Keratinocyte (primary cell): Measurements from ENCODE around the gene GUK1. TPM values are rescaled to one million over a fixed set of nuclear protein-coding genes. Genes with fewer than 3 reads are reported as not detected.

Experiments
- DNase-seq: peaks from one replicate; pipeline ENCODE4 v3.0.0-alpha.2; 2011; ENCODE audit warnings: low read depth, missing footprints, low spot score
- FAIRE-seq: peaks from 2 replicates; lab custom pipeline; 2011; peaks lifted over from hg19 to GRCh38; lab: Jason Lieb, UNC
- H2AFZ ChIP-seq: 2 replicates; pipeline ENCODE4 v1.6.0; 2012; ENCODE audit warnings: low read length, control low read depth, inconsistent platforms; ENCODE audit not compliant: control insufficient read depth
- H3K27ac ChIP-seq: 2 replicates; pipeline ENCODE4 v1.5.1; 2011; ENCODE audit warnings: low read length; ENCODE audit not compliant: control insufficient read depth, insufficient read depth
- H3K27me3 ChIP-seq: 3 replicates; pipeline ENCODE4 v1.6.0; 2011; ENCODE audit warnings: low read length; ENCODE audit not compliant: control insufficient read depth, insufficient read depth; ENCODE audit errors: extremely low read depth
- H3K36me3 ChIP-seq, 2 experiments: 2 replicates in 1 of 2; 3 replicates in 1 of 2; pipeline ENCODE4 v1.5.1; 2011; ENCODE audit warnings: low read length in 2 of 2, mild to moderate bottlenecking in 1 of 2; ENCODE audit not compliant: control insufficient read depth in 2 of 2, insufficient read depth in 2 of 2; ENCODE audit errors: extremely low read depth in 1 of 2
- H3K4me1 ChIP-seq: 3 replicates; pipeline ENCODE4 v1.5.1; 2011; ENCODE audit warnings: low read length; ENCODE audit not compliant: control insufficient read depth, insufficient read depth; ENCODE audit errors: extremely low read depth
- H3K4me2 ChIP-seq: 3 replicates; pipeline ENCODE4 v1.6.0; 2011; ENCODE audit warnings: low read depth, low read length; ENCODE audit not compliant: control insufficient read depth, insufficient read depth; ENCODE audit errors: extremely low read depth
- H3K4me3 ChIP-seq, 3 experiments: fragments of 200-600 bp in 1 of 3; sonication (generic) in 1 of 3; 2 replicates in 2 of 3; 3 replicates in 1 of 3; pipeline ENCODE4 v1.5.1; 2011 to 2016; ENCODE audit warnings: low read length in 3 of 3, mild to moderate bottlenecking in 3 of 3, control low read depth in 2 of 3, inconsistent platforms in 1 of 3, low read depth in 1 of 3, mixed read lengths in 1 of 3, mixed run types in 1 of 3, moderate library complexity in 1 of 3; ENCODE audit not compliant: control insufficient read depth in 2 of 3, insufficient read depth in 2 of 3; ENCODE audit errors: extremely low read depth in 1 of 3
- H3K79me2 ChIP-seq: 2 replicates; pipeline ENCODE4 v1.6.0; 2012; ENCODE audit warnings: low read length; ENCODE audit not compliant: control insufficient read depth, insufficient read depth
- H3K9ac ChIP-seq: 3 replicates; pipeline ENCODE4 v1.6.0; 2011; ENCODE audit warnings: low read length; ENCODE audit not compliant: control insufficient read depth, insufficient read depth; ENCODE audit errors: extremely low read depth
- H3K9me1 ChIP-seq: 3 replicates; pipeline ENCODE4 v1.6.0; 2011; ENCODE audit warnings: low read length; ENCODE audit not compliant: control insufficient read depth, insufficient read depth; ENCODE audit errors: extremely low read depth
- H3K9me3 ChIP-seq: 2 replicates; pipeline ENCODE4 v1.5.1; 2012; ENCODE audit warnings: low read depth, low read length; ENCODE audit not compliant: control insufficient read depth
- H4K20me1 ChIP-seq: 3 replicates; pipeline ENCODE4 v1.6.0; 2011; ENCODE audit warnings: low read length; ENCODE audit not compliant: control insufficient read depth, insufficient read depth; ENCODE audit errors: extremely low read depth
- EZH2 ChIP-seq: IDR thresholded peaks from one replicate; pipeline ENCODE4 v1.6.1; 2012; ENCODE audit warnings: inconsistent platforms, mild to moderate bottlenecking, low read length, moderate library complexity
- dilution Hi-C: fragments of 300-500 bp; cut with MboI; formaldehyde crosslinking; loops from one replicate; pipeline ENCODE4 v1.7.0; 2020; ENCODE audit warnings: low sequenced_read_pairs; ENCODE audit not compliant: extremely low pct_ligation_motif_present
- polyA plus RNA-seq, 5 experiments: library from polyadenylated mRNA; depleted of rRNA in 3 of 5; stranded (reverse) in 3 of 5; stranded (forward) in 1 of 5; unstranded in 1 of 5; fragments of >200 nt; gene quantifications; 1 replicate in 1 of 5; 2 replicates in 3 of 5; 3 replicates in 1 of 5; pipeline versions ENCODE4 v1.2.1 to v1.2.3, GENCODE V29; 2011 to 2012; ENCODE audit warnings: missing spikeins in 2 of 5, low read depth in 1 of 5, low replicate concordance in 1 of 5
- TF ChIP-seq, protein P1 (sequence below), 3 experiments: IDR thresholded peaks in 1 of 3; conservative IDR thresholded peaks in 1 of 3; optimal IDR thresholded peaks in 1 of 3; 2 replicates in 2 of 3; 3 replicates in 1 of 3; pipeline versions ENCODE3 to v1.5.1; 2011; ENCODE audit warnings: low read length in 3 of 3, mild to moderate bottlenecking in 3 of 3, moderate library complexity in 2 of 3, control low read depth in 1 of 3, inconsistent platforms in 1 of 3; ENCODE audit not compliant: insufficient read depth in 2 of 3; ENCODE audit errors: extremely low read depth in 1 of 3

The GUK1 gene
- polyA plus RNA-seq, 1 donor (not counting 4 experiments of a cell fraction or from before 2014, with no cell fraction given), result 450 TPM

DNA sequence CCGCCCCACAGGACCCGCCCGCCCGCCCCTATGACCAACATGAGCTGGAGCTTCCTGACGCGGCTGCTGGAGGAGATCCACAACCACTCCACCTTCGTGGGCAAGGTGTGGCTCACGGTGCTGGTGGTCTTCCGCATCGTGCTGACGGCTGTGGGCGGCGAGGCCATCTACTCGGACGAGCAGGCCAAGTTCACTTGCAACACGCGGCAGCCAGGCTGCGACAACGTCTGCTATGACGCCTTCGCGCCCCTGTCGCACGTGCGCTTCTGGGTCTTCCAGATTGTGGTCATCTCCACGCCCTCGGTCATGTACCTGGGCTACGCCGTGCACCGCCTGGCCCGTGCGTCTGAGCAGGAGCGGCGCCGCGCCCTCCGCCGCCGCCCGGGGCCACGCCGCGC is 17.6 kb downstream of the GUK1 start:
- dilution Hi-C loops, result no loop called here
- Histone ChIP-seq H3K79me2 (no peaks in the 10 kb centered on the region), H3K4me3 (no peak overlapping the region), H2AFZ (no peak overlapping the region), H3K9me1 (no peaks in the 10 kb centered on the region), H3K27me3 (no peaks in the 10 kb centered on the region), H4K20me1 (no peaks in the 10 kb centered on the region), H3K4me2 (no peak overlapping the region), H3K9me3 (no peaks in the 10 kb centered on the region), H3K27ac (no peak overlapping the region), H3K36me3 (no peaks in the 10 kb centered on the region), H3K9ac (no peak overlapping the region), H3K4me1 (peaks cover 35% of the 10 kb centered on the region)
- TF ChIP-seq, protein P1, sequence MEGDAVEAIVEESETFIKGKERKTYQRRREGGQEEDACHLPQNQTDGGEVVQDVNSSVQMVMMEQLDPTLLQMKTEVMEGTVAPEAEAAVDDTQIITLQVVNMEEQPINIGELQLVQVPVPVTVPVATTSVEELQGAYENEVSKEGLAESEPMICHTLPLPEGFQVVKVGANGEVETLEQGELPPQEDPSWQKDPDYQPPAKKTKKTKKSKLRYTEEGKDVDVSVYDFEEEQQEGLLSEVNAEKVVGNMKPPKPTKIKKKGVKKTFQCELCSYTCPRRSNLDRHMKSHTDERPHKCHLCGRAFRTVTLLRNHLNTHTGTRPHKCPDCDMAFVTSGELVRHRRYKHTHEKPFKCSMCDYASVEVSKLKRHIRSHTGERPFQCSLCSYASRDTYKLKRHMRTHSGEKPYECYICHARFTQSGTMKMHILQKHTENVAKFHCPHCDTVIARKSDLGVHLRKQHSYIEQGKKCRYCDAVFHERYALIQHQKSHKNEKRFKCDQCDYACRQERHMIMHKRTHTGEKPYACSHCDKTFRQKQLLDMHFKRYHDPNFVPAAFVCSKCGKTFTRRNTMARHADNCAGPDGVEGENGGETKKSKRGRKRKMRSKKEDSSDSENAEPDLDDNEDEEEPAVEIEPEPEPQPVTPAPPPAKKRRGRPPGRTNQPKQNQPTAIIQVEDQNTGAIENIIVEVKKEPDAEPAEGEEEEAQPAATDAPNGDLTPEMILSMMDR (optimal IDR thresholded peaks at IDR 0.05 in 1 of 3, IDR thresholded peaks at IDR 0.05 in 1 of 3, conservative IDR thresholded peaks at IDR 0.05 in 1 of 3; ENCODE audit: extremely low read depth in 1 of 3, insufficient read depth in 2 of 3, low read length in 3 of 3), result no peak
- no peak for TF ChIP-seq EZH2
- no peak for DNase-seq
- FAIRE-seq, result no peak

DNA sequence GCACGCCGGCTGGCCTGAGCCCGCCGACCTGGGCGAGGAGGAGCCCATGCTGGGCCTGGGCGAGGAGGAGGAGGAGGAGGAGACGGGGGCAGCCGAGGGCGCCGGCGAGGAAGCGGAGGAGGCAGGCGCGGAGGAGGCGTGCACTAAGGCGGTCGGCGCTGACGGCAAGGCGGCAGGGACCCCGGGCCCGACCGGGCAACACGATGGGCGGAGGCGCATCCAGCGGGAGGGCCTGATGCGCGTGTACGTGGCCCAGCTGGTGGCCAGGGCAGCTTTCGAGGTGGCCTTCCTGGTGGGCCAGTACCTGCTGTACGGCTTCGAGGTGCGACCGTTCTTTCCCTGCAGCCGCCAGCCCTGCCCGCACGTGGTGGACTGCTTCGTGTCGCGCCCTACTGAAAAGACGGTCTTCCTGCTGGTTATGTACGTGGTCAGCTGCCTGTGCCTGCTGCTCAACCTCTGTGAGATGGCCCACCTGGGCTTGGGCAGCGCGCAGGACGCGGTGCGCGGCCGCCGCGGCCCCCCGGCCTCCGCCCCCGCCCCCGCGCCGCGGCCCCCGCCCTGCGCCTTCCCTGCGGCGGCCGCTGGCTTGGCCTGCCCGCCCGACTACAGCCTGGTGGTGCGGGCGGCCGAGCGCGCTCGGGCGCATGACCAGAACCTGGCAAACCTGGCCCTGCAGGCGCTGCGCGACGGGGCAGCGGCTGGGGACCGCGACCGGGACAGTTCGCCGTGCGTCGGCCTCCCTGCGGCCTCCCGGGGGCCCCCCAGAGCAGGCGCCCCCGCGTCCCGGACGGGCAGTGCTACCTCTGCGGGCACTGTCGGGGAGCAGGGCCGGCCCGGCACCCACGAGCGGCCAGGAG is 18.3 kb downstream of the GUK1 start:
- Histone ChIP-seq H3K9me3 (no peaks in the 10 kb centered on the region), H3K4me2 (no peak overlapping the region)

More for the DNA sequence above, 18.3 kb downstream of the GUK1 start:
- dilution Hi-C loops, result no loop called here
- Histone ChIP-seq H3K27ac (no peak overlapping the region), H3K79me2 (no peaks in the 10 kb centered on the region), H2AFZ (no peak overlapping the region), H3K9ac (no peak overlapping the region), H3K36me3 (no peaks in the 10 kb centered on the region), H3K4me1 (peaks cover 42% of the 10 kb centered on the region), H3K27me3 (no peaks in the 10 kb centered on the region), H4K20me1 (no peaks in the 10 kb centered on the region), H3K9me1 (no peaks in the 10 kb centered on the region), H3K4me3 (no peak overlapping the region)
- DNase-seq (no peak), FAIRE-seq (no peak)
- TF ChIP-seq EZH2, result no peak
- TF ChIP-seq, protein P1 (optimal IDR thresholded peaks at IDR 0.05 in 1 of 3, IDR thresholded peaks at IDR 0.05 in 1 of 3, conservative IDR thresholded peaks at IDR 0.05 in 1 of 3; ENCODE audit: extremely low read depth in 1 of 3, insufficient read depth in 2 of 3, low read length in 3 of 3), result no peak
